ENCODE results near the gene ADAMTS18. TPM values are rescaled to one million over a fixed set of nuclear protein-coding genes. Genes with fewer than 3 reads are reported as not detected.

The ADAMTS18 gene
- total RNA-seq, 2 experiments from 2014 or later: not detected

DNA sequence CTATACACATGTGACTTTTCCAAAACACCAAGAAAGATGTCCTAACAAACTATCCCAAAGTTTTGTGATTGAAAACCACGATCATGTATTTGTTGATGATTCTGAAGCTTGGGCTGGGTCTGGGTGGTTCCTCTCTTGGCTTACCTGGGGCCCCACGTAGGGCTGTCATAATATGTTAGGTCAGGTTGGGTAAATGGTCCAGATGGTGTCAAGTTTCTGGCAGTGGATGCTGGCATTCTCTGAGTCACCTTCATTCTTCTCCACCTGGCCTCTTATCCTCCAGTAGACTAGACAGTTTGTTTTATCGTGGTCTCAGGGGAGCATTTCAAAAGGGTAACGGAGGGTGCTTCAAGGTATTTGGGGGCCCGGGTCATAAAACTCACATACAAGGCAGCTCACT, 196.2 kb downstream of the ADAMTS18 start:
- no peaks in the 10 kb centered on the region for H3K79me2 ChIP-seq (ENCODE audit: insufficient read depth, low read depth, low read length)
- no peaks in the 10 kb centered on the region for H4K20me1 ChIP-seq (ENCODE audit: insufficient read depth, low read length)
- DNase-seq (ENCODE audit: low spot score): no peak
- TF ChIP-seq, protein P1, sequence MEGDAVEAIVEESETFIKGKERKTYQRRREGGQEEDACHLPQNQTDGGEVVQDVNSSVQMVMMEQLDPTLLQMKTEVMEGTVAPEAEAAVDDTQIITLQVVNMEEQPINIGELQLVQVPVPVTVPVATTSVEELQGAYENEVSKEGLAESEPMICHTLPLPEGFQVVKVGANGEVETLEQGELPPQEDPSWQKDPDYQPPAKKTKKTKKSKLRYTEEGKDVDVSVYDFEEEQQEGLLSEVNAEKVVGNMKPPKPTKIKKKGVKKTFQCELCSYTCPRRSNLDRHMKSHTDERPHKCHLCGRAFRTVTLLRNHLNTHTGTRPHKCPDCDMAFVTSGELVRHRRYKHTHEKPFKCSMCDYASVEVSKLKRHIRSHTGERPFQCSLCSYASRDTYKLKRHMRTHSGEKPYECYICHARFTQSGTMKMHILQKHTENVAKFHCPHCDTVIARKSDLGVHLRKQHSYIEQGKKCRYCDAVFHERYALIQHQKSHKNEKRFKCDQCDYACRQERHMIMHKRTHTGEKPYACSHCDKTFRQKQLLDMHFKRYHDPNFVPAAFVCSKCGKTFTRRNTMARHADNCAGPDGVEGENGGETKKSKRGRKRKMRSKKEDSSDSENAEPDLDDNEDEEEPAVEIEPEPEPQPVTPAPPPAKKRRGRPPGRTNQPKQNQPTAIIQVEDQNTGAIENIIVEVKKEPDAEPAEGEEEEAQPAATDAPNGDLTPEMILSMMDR (conservative IDR thresholded peaks at IDR 0.05; ENCODE audit: low read length): no peak
- no peak for TF ChIP-seq EZH2phosphoT487 (IDR thresholded peaks at IDR 0.05; ENCODE audit: borderline replicate concordance, low read depth, low read length)
- H3K4me3 ChIP-seq (ENCODE audit: low read depth, low read length, poor library complexity, severe bottlenecking): no peak overlapping the region
- POLR2A ChIA-PET: no interaction called here
- no peaks in the 10 kb centered on the region for H3K9me2 ChIP-seq (ENCODE audit: insufficient read depth, low read length)
- BruUV-seq (replicated peaks): no TSS peak
- intact Hi-C loops (cut with micrococcal nuclease; ENCODE audit: unreplicated experiment): loop anchor here (10.0 kb wide), 1 partner anchor 196 kb away; the partner anchor contains the start of gene ADAMTS18
- no peaks in the 10 kb centered on the region for H3K9me3 ChIP-seq (ENCODE audit: low read length)
- no peak overlapping the region for H2AFZ ChIP-seq (ENCODE audit: low read length)
- H3K36me3 ChIP-seq (ENCODE audit: insufficient read depth, low read length): no peaks in the 10 kb centered on the region
- H3K4me2 ChIP-seq (ENCODE audit: low read length): no peak overlapping the region
- no peak overlapping the region for H3K27ac ChIP-seq (ENCODE audit: low read depth, low read length, poor library complexity, severe bottlenecking)
- CTCF ChIA-PET (ENCODE audit: unreplicated experiment): interaction anchor here (0.6 kb wide), 1 partner anchor 38 kb away, joined by 3 read pairs; no protein-coding TSS in a partner anchor
- H3K4me1 ChIP-seq (ENCODE audit: insufficient read depth, low read length, poor library complexity, severe bottlenecking): no peaks in the 10 kb centered on the region

DNA sequence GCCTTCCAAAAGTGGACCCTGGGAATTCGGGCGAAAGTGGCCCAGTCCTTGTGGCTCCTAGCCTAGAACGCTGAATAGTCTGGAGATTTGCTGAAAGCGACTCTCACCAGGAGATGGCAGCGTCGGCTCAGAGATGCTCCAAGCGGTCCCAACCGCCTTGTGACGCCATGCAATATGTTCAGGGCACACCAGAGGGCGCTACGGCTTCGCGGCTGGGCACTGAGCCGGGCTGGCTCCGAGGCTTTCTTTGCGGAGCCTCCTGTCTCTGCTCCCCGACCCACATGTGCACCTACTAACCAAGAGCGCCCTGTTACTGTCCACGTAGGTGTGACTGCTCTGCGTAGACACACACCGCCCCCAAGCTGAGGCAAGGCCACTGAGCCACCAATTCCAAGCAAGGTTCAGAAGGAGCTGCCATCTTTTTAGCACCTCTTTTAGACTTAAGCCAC, 198.7 kb downstream of the ADAMTS18 start:
- Histone ChIP-seq H3K4me1 (ENCODE audit: insufficient read depth, low read length, poor library complexity, severe bottlenecking) (no peaks in the 10 kb centered on the region), H3K27ac (ENCODE audit: low read depth, low read length, poor library complexity, severe bottlenecking) (no peak overlapping the region), H4K20me1 (ENCODE audit: insufficient read depth, low read length) (no peaks in the 10 kb centered on the region), H3K4me2 (ENCODE audit: low read length) (0 out of 2 replicates have a peak overlapping the region, but pooled peaks have one; percentile 24), H3K79me2 (ENCODE audit: insufficient read depth, low read depth, low read length) (no peaks in the 10 kb centered on the region), H3K36me3 (ENCODE audit: insufficient read depth, low read length) (no peaks in the 10 kb centered on the region), H3K4me3 (ENCODE audit: low read depth, low read length, poor library complexity, severe bottlenecking) (no peak overlapping the region), H2AFZ (ENCODE audit: low read length) (no peak overlapping the region), H3K9me3 (ENCODE audit: low read length) (no peaks in the 10 kb centered on the region), H3K9me2 (ENCODE audit: insufficient read depth, low read length) (no peaks in the 10 kb centered on the region)
- intact Hi-C loops (cut with micrococcal nuclease; ENCODE audit: unreplicated experiment): loop anchor here (1.0 to 10.0 kb wide), 4 partner anchors 140 to 735 kb away; partner anchors contain the start of gene ADAMTS18
- POLR2A ChIA-PET: interaction anchor here (0.5 kb wide), 1 partner anchor 361 kb away, joined by 4 read pairs; no protein-coding TSS in a partner anchor
- CTCF ChIA-PET (ENCODE audit: unreplicated experiment): no interaction called here
- no TSS peak for BruUV-seq (replicated peaks)
- peak; percentile 84 for DNase-seq (ENCODE audit: low spot score)
- TF ChIP-seq EZH2phosphoT487 (IDR thresholded peaks at IDR 0.05; ENCODE audit: borderline replicate concordance, low read depth, low read length): no peak
- TF ChIP-seq, protein P1 (conservative IDR thresholded peaks at IDR 0.05; ENCODE audit: low read length): peak; percentile 97

DNA sequence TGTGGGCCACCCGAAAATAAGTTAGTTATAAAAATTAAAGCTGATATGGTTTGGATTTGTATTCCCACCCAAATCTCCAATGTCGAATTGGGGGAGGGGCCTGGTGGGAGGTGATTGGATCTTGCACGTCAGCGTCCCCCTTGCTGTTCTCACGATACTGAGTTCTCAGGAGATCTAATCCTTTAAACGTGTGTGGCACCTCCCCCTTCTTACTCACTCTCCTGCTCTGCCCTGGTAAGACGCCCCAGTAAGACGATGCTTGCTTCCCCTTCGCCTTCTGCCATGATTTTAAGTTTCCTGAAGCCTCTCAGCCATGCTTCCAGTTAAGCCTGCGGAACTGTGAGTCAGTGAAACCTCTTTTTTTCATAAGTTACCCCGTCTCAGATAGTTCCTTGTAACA, 200.2 kb downstream of the ADAMTS18 start:
- Histone ChIP-seq H3K4me1 (ENCODE audit: insufficient read depth, low read length, poor library complexity, severe bottlenecking) (no peaks in the 10 kb centered on the region), H3K4me2 (ENCODE audit: low read length) (no peak overlapping the region), H3K79me2 (ENCODE audit: insufficient read depth, low read depth, low read length) (no peaks in the 10 kb centered on the region), H3K36me3 (ENCODE audit: insufficient read depth, low read length) (no peaks in the 10 kb centered on the region), H3K27ac (ENCODE audit: low read depth, low read length, poor library complexity, severe bottlenecking) (no peak overlapping the region), H2AFZ (ENCODE audit: low read length) (no peak overlapping the region), H3K9me2 (ENCODE audit: insufficient read depth, low read length) (no peaks in the 10 kb centered on the region), H4K20me1 (ENCODE audit: insufficient read depth, low read length) (no peaks in the 10 kb centered on the region), H3K4me3 (ENCODE audit: low read depth, low read length, poor library complexity, severe bottlenecking) (no peak overlapping the region), H3K9me3 (ENCODE audit: low read length) (no peaks in the 10 kb centered on the region)
- ChIA-PET CTCF (ENCODE audit: unreplicated experiment) (no interaction called here), POLR2A (no interaction called here)
- TF ChIP-seq EZH2phosphoT487 (IDR thresholded peaks at IDR 0.05; ENCODE audit: borderline replicate concordance, low read depth, low read length): no peak
- TF ChIP-seq, protein P1 (conservative IDR thresholded peaks at IDR 0.05; ENCODE audit: low read length): no peak
- no TSS peak for BruUV-seq (replicated peaks)
- no peak for DNase-seq (ENCODE audit: low spot score)
- intact Hi-C loops (cut with micrococcal nuclease; ENCODE audit: unreplicated experiment): loop anchor here (10.0 kb wide), 1 partner anchor 200 kb away; the partner anchor contains the start of gene ADAMTS18

Data from OCI-LY7 (cell line).